ENCODE results near the gene BRD7.

DNA sequence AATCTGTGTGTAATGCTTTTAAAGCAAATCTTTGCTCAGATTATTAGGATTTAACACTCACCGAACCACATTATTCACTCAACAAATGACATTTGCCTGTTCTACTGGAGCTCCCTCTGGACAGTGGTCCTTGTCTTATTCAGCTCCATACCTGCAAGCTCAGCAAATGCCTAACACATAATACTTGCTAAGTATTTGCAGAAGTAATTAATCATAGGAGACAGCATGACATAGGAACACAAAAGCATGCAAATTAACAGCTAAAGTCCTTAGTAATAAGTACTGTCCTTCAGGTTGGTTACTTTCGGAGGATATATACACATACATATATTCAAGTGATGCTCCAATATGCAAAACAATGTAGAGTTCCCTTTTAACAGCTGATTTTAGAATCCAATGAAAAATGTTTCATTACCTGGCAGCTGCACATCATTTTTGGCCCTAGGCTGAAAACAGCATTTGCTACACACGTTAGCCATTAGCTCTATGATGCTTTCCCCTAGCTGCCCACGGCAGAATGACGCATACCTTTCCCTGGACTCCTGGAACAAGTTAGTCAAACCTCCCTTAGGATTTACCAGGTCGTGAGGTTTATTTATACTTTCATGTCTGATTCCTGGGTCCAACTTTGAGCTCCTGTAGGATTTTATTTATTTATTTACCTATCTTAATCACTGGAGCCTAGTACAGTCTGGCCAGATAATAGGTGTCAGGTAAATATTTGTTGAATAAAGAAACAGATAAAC, 8.6 kb downstream of the BRD7 start:
- TF ChIP-seq EP300 (IDR thresholded peaks at IDR 0.05) (no peak), POLR2AphosphoS5 (IDR thresholded peaks at IDR 0.05) (no peak), POLR2A (IDR thresholded peaks at IDR 0.05) (no peak), CTCF (IDR thresholded peaks at IDR 0.05) (no peak)

Data from sigmoid colon (tissue), 4 donors.